ENCODE data around the gene PEX14.

Gene PEX14

GRCh38 chr1:10650556-10651388 lies 176.0 kb downstream of the PEX14 start:
- no peak for DNase-seq (ENCODE audit: low read depth)

DNA sequence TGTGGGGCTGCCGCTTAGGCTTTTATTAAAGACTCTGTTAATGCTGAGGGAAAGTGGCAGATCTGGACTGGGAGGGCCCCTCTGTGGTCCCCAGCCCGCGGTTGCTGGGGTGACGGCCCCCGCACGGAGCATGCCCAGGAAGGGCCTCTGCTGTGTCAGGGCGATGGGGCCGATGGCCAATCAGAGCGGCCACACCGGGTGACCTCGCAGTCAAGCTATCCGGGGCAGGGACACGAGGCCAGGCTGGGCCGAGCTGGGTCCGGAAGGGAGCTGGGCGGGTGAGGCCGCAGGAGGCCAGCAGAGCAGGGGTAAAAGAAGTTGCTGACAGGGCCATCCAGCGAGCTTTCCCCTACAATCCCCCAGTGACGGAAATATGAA lies 176.6 kb downstream of the PEX14 start:
- DNase-seq (ENCODE audit: low read depth) = peak; percentile 30

DNA sequence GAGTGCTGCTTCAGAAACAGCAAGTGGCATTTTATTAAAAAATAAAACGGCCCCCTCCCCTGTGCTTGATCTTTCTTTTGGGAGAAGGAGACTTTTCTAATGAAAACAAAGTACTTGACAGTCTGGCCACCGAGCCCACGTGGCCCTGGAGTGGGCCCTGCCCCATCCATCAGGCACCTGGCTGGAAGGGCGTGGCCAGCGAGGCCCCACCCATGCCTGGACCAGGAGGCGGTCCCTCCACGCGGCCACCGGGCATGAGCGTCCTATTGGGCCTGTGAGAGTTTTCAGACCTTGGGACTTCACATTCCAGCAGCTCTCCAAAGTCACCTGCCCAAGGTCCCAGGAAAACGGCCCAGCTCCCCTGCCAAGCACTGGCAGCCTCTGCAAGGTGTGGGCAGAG lies 177.0 kb downstream of the PEX14 start:
- no peak for DNase-seq (ENCODE audit: low read depth)

DNA sequence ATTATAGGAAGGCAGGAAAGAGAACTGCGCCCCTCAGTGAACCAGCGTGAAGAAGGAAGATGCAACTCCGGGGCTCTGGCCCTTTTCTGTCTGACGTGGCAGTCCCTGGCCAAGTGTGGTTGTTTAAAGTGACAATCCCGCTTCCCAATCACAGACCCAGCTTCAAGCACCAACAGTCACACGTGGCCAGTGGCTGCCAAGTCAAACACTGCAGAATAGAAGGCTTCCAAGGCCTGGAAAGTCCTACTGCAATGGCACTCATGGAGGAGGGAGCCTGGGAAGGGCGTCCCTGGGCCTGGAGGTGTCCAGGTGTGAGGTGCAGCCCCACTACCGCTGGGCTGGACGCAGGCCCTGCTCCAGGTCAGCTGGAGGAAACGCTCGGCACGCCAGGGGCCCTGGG lies 177.9 kb downstream of the PEX14 start:
- no peak for DNase-seq (ENCODE audit: low read depth)

GRCh38 chr1:10653370-10654125 lies 178.8 kb downstream of the PEX14 start:
- DNase-seq (ENCODE audit: low read depth) = no peak

DNA sequence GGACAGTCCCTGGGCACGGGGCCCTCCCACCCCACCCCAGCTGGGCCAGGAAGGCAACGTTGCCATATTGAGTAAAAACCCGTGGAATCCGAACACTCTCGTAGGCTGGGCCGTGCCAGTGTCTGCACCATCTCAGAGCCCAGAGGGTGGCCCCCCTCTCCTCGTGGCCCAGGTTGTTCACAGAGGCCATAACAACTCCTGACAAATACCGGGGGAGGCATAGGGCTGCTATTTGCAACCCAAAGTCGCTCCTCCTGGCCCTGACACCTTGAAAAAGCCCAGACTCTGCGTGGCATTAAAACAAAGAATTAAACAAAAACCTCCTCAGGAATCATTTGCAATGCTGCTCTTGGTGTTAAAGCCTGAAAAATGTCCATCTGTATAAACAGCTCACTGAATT lies 180.3 kb downstream of the PEX14 start:
- no peak for DNase-seq (ENCODE audit: low read depth)

GRCh38 chr1:10656431-10656830 lies 181.7 kb downstream of the PEX14 start:
- DNase-seq (ENCODE audit: low read depth) = no peak

DNA sequence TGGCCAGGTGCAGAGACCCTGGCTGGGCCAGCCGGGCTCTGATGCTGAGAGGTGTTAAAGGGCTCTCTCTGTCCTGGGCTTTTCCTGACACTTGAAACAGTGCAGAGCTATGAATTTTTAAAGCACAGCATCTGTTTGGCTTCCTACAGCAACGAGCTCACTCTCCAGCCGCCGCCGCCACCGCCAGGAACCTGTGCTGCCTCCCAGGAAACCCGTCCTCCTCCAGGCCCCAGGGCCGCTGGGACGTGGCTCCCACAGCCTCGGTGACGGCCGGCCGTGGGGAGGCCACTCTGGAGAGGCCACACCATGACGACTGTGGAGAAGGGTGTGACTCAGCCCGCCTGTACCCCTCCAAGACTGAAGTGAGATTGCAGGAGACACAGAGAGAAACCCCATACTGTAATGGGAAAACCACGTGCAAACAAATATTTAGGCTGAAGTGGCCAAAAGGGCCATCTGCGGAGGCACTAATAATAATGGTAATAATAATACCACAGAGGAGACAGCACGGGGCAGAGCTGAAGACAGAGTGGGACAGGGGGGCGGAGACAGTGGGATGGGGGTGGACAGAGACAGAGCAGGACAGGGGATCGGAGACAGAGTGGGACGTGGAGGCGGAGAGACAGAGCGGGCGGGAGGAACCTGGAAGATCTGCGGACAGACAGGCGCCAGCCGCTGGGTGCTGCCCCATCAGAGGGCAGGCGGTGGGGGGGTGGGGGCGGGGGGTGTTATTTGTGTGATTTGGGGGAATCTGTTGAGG lies 182.5 kb downstream of the PEX14 start:
- no peak for DNase-seq (ENCODE audit: low read depth)

GRCh38 chr1:10658396-10659066 lies 183.8 kb downstream of the PEX14 start:
- no peak for DNase-seq (ENCODE audit: low read depth)

- DNase-seq (ENCODE audit: low read depth) = no peak
Measured at GRCh38 chr1:10659218-10659617, 184.5 kb downstream of the PEX14 start.

DNA sequence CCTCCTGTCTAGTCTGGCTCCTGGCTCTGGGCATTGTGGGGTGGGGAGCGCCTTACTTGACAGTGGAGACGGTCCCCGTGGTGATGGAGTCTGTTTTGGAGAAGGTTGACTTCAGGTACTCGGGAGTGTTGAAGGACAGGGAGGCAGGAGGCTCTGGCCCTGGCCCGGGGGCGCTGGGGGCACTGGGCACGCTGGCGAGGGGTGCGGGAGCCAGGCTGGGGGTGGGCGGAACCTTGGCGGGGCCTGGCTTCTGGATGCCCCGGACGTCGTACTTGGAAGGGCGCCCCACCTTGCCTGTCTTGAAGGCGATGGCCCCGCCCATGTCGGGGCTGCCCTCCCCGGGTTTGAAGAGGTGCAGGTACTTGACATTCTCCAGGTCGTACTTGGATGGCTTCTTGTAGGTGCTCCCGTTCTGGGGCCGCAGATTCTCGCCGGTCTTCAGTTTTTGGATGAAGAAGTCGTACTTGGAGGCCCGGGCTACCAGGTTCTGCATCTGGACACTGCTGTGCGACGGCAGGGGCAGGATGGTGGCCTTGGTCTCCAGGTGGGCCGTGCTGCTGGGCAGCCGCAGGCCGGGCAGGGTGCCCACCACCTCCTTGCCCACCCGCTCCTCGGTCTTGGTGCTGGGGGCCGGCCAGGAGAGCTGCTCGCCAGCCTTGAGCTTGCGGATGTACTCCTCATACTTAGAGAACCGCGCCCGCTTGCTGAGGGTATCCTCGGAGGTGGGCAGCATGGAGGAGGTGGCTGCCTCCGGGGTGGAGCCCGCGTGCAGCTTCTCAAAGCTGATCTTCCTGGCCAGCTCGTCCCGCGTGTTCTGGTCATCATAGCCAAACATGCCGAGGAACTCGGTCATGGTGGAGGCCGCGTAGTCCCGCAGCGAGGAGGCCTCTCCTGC lies 185.1 kb downstream of the PEX14 start:
- no peak for DNase-seq (ENCODE audit: low read depth)

GRCh38 chr1:10661453-10661852 lies 186.7 kb downstream of the PEX14 start:
- no peak for DNase-seq (ENCODE audit: low read depth)

GRCh38 chr1:10662090-10662688 lies 187.4 kb downstream of the PEX14 start:
- DNase-seq (ENCODE audit: low read depth) = no peak

GRCh38 chr1:10662824-10663677 lies 188.3 kb downstream of the PEX14 start:
- DNase-seq (ENCODE audit: low read depth) = no peak

DNA sequence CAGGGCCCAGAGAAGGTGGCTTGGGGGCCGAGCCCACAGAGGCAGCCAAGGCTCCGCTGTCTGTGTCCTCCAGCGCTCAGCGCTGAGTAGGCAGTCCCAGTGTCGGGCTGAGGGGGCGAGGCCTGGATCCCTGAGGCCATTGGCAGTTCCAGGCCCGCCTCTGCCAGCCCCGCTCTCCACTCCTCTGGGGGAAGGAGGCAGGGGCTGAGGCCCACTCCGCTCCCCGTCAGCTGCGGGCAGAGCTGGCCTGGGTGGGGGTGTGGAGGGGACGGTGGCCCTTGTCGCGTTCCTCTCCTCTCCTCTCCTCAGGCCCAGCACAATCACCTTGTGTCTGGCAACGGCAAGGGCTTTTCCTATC lies 188.9 kb downstream of the PEX14 start:
- no peak for DNase-seq (ENCODE audit: low read depth)

DNA sequence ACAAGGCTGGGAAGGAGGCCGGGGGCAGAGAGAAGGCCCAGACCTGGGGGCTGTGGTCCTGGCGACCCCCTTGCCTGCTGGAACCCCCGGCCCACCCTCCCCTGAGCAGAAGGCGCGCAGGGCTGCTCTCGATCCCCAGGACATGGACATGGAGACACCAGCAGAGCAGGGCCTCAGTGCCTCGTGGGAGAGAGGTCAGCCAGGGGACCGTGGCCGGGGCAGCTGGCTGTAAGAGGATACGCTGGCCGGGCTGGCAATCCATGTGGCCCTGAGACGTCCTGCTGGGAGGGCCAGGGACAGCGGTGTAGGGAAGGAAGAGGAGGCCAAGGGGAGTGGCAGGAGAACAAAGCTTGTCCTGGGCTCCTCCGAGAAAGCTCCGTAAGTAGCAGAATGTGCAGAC lies 189.5 kb downstream of the PEX14 start:
- no peak for DNase-seq (ENCODE audit: low read depth)

DNA sequence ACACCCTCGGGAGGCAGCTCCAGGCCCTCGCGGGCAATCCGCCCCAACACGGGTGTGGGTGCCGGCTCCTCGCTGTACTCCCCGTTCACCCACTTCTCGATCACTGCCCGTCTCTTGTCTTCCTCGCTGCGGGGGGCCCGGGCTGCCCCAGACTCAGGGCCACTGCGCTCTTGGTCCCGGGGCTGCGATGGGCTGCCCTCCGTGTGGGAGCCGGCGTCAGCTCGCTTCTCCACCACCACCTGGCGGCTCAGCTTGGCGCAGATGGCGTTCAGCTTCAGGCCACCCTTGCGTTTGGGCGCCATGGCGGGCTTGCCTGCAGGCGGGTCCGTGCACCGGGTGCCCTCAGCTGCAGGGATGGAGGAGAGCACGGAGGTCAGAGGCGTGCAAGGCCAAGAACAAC lies 190.5 kb downstream of the PEX14 start:
- DNase-seq (ENCODE audit: low read depth) = no peak

GRCh38 chr1:10665930-10666850 lies 191.4 kb downstream of the PEX14 start:
- DNase-seq (ENCODE audit: low read depth) = no peak
